ENCODE data around the gene CDH16.

GRCh38 chr16:66910175-66910940, 8.3 kb downstream of the CDH16 start:
- TF ChIP-seq, protein P1, sequence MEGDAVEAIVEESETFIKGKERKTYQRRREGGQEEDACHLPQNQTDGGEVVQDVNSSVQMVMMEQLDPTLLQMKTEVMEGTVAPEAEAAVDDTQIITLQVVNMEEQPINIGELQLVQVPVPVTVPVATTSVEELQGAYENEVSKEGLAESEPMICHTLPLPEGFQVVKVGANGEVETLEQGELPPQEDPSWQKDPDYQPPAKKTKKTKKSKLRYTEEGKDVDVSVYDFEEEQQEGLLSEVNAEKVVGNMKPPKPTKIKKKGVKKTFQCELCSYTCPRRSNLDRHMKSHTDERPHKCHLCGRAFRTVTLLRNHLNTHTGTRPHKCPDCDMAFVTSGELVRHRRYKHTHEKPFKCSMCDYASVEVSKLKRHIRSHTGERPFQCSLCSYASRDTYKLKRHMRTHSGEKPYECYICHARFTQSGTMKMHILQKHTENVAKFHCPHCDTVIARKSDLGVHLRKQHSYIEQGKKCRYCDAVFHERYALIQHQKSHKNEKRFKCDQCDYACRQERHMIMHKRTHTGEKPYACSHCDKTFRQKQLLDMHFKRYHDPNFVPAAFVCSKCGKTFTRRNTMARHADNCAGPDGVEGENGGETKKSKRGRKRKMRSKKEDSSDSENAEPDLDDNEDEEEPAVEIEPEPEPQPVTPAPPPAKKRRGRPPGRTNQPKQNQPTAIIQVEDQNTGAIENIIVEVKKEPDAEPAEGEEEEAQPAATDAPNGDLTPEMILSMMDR (IDR thresholded peaks at IDR 0.05; ENCODE audit: poor library complexity): no peak
- no peak for TF ChIP-seq EZH2 (IDR thresholded peaks at IDR 0.05; ENCODE audit: borderline replicate concordance)

Data from hepatocyte (in vitro differentiated cells).